GM18909 (cell line): ENCODE measurements around the gene RNF207.
"Not testable (repeated sequence)": the region's sequence is repeated elsewhere in the genome, so short reads cannot be mapped to it uniquely, and the experiment has no call there.

ENCODE experiments used
- ATAC-seq: cut with Tn5 transposase; IDR thresholded peaks from one replicate; pipeline ENCODE4 v1.9.1; 2021; ENCODE audit warnings: mild to moderate bottlenecking; ENCODE audit not compliant: unreplicated experiment, poor library complexity

The RNF207 gene

DNA sequence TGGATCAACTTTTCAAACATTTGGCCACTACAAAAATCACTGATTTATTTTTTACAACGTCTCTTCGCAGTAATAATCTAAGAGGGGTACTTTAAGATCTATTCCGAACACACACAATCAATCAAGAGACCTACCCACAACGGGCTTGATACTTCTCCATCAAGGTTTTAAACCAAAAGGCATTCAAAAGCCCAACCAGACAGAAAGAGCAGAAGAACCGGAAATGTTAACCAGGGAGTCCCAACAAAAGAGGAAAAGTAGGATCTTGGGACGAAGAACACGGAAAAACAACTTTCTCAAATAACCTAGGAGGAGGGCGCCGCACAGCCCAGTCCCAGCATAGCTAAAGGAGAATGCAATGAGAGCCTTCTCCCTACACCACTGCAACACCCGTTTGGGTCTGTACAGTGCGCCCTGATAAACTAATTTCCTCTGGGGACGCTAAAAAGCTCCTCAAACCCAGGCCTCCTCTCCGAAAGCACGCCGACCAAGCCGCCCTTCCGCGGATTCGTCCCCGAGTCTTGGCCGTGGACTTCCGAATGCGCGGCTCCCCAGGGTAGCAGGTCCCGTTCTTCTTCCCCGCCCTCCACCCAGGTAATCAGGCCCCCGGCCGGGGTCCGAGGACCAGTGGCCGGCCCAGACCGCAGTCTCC is 7.1 kb upstream of the RNF207 start:
- ATAC-seq, result peak; percentile 36

DNA sequence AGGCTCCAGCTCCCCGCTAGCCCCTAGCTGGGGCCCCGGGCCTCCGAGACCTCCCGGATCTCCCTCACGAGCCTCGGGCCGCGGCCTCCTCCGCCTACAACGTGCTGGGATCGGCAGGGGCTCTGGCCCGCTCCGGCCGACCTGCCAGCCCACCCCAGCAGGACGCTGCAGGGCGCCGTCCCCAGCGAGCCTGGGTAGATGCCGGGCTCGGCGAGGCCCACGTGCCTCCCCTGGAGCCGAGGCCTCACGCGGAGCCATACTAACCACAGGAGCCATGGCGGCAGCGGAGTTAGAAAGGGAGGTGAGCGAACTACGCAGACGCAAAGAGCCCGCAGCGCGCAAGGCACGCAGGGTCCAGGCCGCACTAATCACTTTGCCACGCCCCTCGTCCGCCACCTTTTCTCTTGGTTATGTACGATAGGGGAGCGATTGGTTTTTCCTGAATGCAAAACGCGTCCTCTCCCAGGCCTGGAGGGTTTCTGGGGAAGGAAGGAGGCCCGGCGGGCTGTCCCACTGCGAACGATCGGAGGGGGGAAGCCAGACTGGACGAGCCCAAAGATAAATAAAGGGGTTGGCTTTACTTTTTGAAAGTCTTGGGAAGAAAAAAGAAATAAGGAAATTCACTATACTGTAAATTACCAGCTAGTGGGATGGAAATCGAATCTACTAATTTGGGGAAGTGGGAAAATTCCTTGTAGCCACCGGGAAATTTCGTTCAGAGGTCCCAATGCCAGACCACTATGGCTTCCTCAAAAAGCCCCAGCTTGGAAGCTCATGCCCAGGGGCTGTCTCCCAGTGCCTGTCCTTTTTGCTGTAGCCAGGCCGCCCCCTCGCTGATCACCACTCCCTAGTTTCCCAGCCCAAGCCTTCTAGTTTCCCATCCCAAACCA is 6.4 kb upstream of the RNF207 start, which contains the start of gene RPL22:
RPL22 (minus strand) TSS at position 298 of the 890 bp plus-strand sequence; CDS start at position 276, 22 bp downstream.
- peak; percentile 95 for ATAC-seq

DNA sequence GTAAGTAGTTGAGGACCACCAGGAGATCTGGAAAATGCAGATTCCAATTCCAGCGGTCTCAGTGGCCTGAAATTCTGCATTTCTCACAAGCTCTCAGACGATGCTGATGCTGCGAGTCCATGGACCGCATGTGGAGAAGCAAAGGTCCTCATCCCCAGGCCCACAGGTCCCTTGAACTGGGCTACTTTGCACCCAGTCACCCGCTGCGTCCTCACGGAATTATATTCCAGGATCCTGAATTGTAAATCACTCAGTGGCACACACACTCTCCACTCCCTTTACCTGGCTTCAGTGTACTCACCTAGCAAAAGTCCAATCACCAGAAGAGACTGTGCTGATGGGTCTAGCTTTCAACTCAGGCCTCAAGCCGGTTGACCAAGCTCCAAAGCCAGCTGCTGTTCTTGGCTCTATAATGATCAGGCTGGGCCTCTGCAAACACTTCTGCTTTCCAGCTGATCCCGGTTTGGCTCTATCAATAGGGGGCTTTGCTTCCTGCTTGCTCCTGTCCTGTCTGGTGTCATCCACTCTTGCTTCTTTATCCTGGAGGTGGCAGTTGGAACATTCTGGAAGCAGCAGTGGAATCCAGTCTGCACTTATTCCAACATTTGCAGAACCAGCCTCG is 5.6 kb upstream of the RNF207 start:
- no peak for ATAC-seq

DNA sequence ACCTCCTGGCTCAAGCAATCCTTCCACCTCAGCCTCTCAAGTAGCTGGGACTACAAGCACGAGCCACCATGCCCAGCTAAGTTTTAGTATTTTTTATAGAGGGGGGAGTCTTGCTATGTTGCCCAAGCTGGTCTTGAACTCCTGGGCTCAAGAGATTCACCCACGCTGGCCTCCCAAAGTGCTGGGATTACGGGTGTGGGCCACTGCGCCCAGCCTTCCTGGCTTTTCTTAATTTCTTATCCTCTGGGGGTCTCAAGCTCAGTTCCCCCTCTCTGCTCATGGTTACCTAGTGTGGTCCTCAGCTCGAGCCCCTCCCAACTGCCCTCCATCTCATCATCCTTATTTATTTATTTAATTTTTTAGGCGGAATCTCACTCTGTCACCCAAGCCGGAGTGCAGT is 3.7 kb upstream of the RNF207 start:
- ATAC-seq, result no peak

DNA sequence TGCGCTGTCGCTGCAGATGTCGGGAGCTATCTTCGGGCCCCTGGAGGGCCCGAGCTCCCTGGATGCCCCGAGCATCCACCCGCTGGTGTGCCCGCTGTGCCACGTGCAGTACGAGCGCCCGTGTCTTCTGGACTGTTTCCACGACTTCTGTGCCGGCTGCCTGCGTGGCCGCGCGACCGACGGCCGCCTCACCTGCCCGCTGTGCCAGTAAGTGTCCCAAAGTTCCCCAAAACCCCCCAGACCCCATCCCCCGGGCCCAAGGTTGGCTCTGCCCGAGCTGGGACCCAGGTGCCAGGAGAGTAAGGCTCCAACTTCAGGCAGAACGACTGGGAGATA is 569 bp downstream of the RNF207 start:
- no peak for ATAC-seq

DNA sequence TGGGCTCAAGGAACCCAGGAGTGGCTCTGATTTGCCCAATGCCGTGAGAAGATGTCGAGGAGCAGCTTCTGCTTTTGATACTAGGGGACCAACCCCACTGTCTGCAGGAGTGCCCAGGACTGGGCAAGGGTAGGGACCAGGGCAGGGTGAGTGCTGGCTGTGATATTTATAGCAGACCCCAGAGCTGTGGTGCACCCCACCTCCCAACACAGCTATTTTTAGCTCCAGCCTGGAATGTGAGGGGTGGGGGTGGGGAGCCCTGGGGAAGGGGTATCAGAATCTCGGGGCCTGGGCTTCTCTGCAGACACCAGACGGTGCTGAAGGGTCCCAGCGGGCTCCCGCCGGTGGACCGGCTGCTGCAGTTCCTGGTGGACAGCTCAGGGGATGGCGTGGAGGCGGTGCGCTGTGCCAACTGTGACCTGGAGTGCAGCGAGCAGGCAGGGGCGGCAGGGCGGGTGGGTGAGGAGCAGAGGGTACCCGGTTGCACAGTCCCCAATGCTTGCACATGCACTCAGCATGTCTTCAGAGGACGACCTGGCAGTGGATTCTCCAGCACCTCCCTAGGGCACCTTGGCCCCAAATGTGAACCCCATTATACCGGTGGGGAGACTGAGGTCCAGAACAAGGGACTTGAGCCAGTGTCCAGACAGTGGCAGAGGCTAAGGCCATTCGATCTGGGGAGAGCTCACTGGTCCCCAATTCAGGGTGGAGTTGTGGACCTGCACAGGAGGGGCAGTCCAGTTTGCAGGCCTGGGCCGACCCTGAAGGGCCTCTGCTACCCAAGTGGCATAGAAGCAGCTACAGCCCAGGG is 1.4 kb downstream of the RNF207 start:
- ATAC-seq, result no peak

DNA sequence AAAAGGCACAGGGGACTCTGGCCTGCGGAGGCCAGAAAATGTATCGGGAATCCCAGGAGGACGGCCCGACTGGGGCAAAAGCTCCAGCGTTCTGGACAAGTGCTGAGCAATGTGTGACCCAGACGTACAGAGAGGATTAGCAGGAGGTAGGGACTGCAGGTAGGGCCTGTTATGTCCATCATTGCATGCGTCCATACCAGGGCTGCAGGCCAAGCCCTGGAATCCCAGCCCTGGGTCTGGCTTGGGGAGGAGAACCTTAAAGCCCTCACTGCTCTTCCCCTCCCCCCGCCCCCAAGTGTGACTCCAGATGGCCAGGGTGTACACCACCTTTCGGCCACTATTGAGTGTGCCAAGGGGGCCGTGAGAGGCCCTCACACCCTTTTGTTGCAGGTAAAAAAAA is 2.0 kb downstream of the RNF207 start:
- no peak for ATAC-seq

DNA sequence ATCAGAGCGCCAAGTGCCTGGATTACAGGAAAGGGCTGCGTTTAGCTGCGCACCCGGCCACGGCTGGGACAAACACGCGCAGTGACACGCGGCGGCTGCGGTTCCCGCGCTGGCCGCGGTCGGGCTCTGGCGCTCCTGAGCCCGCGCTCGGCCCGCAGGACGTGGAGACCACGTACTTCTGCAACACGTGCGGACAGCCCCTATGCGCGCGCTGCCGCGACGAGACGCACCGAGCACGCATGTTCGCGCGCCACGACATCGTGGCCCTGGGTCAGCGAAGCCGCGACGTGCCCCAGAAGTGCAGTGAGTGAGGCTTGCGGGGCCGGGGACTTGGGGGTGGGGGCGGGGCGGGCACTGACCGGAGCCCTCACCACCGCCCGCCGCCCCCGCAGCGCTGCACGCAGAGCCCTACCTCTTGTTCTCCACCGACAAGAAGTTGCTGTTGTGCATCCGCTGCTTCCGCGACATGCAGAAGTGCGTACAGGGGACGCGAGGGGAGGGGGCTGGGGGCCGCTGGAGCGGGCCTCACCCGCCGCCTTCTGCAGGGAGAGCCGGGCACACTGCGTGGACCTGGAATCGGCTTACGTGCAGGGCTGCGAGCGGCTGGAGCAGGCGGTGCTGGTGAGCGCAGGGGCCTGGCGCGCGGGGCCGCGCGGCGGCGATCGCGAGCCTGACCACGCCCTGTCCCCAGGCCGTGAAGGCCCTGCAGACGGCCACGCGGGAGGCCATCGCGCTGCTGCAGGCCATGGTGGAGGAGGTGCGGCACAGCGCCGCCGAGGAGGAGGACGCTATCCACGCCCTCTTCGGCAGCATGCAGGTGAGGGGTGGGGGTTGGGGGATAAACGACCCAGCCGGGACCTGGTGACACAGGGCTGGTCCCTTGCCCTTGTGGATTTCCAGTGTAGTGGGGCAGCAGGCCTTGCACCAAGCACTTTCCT is 3.1 kb downstream of the RNF207 start:
- ATAC-seq, result no peak

DNA sequence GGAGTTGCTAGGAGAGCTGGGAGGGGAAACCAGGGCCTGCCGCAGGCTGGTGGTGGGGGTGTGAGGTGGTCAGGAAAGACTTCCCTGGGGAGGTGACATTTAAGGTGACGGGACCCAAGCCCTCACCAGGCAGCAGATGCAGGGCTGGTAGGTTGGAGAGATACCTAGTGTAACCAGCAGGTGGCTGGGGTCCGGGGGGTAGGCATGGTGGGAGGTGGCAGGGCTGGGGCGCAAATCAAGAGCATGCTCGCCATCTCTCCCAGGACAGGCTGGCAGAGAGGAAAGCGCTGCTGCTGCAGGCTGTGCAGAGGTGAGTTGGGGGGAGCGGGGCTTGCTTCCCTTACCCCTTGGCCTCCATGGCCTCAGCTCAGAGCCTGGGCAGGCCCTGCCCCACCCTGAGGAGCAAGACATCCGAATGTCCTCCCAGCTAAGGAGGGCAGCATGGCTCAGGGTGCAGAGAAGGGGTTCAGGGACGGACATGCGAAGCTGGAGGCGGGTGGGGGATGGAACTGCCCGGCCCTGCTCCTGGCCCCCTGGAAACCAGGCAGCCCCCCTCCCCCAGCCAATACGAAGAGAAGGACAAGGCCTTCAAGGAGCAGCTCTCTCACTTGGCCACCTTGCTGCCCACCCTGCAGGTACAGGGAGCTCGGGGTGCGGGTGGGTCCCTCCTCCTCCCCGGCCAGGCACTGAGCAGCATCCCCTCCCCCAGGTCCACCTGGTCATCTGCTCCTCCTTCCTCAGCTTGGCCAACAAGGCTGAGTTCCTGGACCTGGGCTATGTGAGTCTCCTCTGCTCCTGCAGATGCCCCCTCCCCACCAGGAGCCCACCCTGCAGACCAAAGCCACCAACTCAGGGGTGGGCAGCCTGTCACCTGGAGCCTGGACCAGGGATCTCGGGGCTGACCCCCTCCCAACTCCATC is 4.0 kb downstream of the RNF207 start:
- no peak for ATAC-seq

DNA sequence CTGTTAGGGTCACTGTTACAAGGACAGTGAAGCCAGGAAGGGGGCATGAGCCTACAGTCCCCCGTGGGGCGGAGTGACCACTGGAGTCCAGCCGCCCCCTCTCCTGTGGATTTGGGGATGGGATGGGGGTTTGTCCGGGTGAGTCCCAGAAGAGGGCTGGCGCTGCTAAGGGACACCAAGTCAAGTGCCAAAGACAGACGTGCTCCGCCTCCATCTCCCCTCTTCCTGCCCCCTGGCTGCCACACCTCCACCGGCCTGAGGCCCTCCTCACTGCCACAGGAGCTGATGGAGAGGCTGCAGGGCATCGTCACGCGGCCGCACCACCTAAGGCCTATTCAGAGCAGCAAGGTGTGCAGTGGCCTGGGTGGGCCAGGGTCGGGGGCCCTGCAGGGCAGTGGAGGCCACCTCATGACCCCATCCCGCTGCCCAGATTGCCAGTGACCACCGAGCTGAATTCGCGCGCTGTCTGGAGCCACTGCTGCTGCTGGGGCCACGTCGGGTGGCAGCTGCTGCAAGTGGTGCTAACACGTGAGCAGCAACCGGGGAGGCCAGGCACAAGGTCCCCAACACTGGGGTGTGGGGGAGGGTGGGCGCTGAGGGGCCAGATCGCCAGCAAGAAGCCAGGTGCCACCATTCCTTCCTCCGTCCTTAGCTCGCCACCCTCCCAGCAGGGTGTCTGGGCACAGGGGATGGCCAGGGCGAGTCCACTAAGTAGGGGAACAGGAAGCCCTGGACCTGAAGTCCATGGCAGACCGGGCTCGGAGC is 4.9 kb downstream of the RNF207 start:
- no peak for ATAC-seq

DNA sequence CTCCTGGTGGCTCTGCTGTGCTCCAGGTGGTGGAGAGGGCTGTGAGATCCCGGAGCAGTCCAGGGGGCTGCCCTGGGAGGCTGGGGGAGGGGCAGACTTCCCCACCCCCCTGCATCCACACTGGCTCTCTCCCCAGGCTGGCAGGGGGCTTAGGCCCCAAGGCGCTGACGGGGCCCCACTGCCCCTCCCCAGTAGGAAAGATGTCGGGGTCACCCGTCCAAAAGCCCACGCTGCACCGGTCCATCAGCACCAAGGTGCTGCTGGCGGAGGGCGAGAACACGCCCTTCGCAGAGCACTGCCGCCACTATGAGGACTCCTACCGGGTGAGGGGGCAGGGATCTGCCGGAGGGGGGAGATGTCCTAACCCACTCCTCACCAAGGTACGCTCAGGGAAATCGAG is 5.8 kb downstream of the RNF207 start:
- ATAC-seq, result no peak

DNA sequence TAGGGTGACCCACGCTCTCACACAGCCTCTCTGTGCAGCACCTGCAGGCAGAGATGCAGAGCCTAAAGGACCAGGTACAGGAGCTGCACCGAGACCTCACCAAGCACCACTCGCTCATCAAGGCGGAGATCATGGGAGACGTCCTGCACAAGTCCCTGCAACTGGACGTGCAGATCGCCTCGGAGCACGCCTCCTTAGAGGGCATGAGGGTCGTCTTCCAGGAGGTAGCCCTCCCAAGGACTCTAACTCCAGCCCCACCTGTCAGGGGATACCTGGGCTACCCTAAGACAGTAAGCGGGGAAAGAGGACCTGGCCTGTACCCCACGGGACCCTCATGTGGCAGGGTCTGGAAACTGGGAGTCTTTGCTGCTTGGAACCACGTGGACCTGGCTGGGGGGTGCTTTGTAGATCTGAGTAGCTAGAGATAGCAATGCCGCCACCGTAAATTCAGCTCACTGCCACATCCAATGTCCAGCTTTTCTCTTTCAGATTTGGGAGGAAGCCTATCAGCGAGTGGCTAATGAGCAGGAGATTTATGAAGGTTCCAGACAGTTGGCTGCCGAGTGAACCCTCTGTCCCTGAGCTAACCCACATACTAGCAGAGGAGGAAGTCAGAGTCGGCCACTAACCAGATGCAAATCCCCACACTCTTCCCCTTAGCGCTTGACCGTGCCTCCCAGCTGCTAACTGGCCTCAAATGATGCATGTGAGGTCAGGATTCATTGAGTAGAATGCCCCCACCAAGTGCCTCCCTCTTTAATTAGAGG is 6.5 kb downstream of the RNF207 start:
- no peak for ATAC-seq

DNA sequence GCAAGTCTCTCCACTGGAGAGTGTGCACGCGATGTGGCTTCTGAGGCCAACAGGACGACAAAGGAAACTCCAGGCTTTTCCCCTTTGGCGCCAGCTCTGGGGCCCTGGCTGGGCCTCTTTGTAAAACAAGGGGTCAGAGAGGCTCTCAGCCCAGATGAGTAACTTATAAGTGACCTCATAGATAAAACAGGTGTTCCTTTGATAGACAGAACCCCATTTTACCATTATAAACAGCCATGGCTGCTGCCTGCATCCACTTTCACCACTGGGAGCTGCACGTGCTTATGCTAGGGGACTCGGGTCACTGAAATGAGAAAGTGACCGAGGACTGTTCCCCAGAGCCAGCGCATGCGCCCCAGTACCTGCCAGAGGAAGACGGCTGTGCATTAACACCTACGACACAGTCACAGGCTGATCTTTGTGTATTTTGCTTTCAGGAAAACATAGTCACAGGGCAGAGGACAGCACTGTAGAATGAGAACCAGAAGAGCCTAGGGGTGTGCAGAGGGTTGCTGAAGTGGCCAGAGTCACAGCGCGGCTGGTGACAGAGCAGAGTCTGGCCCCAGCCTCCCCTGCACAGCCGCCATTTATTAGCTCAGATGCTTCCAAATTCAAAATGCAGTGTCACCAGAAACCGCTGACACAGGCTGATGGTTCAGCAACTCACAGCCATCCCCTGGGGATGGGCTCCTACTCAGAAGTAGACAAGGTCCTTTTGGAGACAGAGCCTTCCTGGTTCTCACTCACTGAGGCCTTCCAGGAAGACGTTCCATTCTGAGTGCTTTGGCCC is 12.7 kb downstream of the RNF207 start:
- ATAC-seq, result no peak

DNA sequence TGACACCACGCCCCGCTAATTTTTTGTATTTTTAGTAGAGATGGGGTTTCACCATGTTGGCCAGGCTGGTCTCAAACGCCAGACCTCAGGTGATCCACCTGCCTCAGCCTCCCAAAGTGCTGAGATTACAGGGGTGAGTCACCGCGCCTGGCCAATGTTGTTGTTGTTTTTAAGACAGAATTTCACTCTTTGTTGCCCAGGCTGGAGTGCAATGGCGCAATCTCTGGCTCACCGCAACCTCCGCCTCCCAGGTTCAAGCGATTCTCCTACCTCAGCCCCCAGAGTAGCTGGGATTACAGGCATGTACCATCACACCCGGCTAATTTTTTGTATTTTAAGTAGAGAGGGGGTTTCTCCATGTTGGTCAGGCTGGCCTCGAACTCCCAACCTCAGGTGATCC is 13.7 kb downstream of the RNF207 start:
- ATAC-seq, result not testable (repeated sequence)

DNA sequence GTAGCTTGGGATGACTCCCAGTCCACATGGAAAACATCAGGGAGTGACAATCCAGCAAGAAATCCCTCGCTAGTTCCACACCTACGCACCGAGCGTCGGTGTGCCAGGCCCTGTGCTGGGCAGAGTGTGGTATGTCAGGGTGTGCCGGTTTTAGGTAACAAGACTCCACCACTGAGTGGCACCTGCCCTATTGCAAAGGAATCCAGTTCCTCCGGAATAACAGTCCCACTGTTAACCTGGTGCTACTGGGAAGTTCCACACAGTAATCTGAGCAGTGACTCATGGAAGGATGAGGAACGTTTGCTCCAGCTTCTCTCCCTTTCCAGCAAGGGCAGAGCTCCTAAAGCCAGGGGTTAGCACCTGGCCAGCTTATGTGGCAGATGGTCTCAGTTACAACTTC is 14.3 kb downstream of the RNF207 start:
- no peak for ATAC-seq

DNA sequence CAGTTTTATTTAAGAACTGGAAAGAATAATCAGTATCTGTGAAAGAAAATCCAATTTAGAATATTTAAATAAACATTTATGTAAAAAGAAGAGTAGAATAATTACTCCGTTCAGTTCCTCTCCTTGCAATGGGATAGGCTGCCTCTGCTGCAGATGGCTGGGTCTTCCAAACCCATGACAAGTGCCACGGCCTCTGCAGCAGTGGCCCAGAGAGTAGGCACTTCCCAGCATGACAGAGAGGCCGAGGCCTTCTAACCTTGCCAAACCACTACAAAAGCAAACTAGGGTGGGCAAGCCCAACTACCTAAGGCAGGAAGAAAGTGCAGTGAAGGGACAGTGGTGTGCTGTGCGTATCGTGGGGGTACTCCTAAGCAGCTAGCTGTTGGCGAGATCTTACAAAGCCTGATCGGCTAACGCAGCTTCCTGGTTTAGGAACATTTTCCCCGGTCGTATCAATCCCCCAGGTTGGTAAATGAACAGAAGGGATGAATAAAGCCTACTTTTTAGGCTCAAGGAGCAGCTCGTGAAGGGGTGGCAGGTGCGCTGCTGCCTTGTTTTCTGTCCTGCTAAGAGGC is 15.4 kb downstream of the RNF207 start:
- ATAC-seq, result no peak
